WERI-Rb-1 (cell line): ENCODE data around the gene FPR1.

ENCODE experiments used
- DNase-seq: peaks from one replicate; pipeline ENCODE4 v3.0.0-alpha.2; 2020
- H3K27ac ChIP-seq: fragments of 250-450 bp; sonication (Bioruptor Pico); 2 replicates; pipeline ENCODE4 v1.5.1; 2020; ENCODE audit warnings: mild to moderate bottlenecking, moderate library complexity
- H3K27me3 ChIP-seq: fragments of 250-450 bp; sonication (Bioruptor Pico); 2 replicates; pipeline ENCODE4 v1.5.1; 2021; ENCODE audit warnings: mild to moderate bottlenecking, low read depth, moderate library complexity; ENCODE audit not compliant: insufficient read depth, severe bottlenecking
- H3K36me3 ChIP-seq: fragments of 250-450 bp; sonication (Bioruptor Pico); 2 replicates; pipeline ENCODE4 v1.5.1; 2020; ENCODE audit warnings: mild to moderate bottlenecking, moderate library complexity
- H3K4me3 ChIP-seq: 2 replicates; pipeline ENCODE4 v1.5.1; 2011; ENCODE audit warnings: low read depth, mild to moderate bottlenecking, control low read depth, low read length
- H3K9me3 ChIP-seq: fragments of 250-450 bp; sonication (Bioruptor Pico); 2 replicates; pipeline ENCODE4 v1.5.1; 2021; ENCODE audit warnings: mild to moderate bottlenecking, moderate library complexity; ENCODE audit not compliant: severe bottlenecking
- TF ChIP-seq, protein P1 (sequence below): IDR thresholded peaks from 2 replicates; pipeline ENCODE4 v1.5.1; 2011; ENCODE audit warnings: low read depth, mild to moderate bottlenecking, control low read depth, inconsistent platforms, low read length

Gene FPR1

DNA sequence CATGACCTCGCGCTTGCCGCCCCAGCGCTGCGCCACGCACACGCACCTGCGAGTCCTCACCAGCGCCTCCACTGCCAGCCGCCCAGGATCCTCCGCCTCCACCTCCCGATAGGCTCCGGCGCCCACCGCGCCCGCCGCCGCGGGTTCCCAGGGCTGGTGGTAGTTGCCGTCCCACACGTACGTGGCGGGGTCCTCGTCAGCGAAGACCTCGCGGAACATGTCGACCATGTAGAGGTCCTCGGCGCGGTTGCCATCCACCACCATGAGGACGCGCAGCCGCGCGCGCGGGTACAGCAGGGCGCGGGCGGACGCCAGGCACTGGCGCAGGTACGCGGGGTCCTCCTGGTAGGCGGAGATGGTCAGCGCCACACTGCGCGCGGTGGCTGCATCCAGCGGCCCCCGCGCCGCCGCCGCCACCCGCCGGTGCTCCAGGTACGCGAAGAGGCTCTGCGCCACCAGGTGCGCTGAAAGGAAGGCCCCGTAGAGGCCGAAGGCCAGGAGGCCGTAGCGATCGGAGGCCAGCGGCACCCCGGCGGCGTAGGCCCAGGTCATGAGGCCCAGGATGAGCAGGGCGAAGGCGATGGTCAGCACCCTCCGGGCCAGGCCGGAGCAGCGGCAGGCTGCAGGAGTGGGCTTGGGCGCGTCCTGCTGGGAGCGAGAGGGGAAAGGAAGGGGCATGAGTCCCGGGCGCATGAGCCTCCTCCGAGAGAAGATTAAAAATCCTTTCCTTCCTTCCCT is 32.3 kb downstream of the FPR1 start:
- H3K36me3 ChIP-seq = no peaks in the 10 kb centered on the region
- H3K4me3 ChIP-seq = no peak overlapping the region
- DNase-seq = no peak
- H3K27ac ChIP-seq = no peak overlapping the region
- H3K9me3 ChIP-seq = no peaks in the 10 kb centered on the region
- peaks cover 21% of the 10 kb centered on the region for H3K27me3 ChIP-seq
- TF ChIP-seq, protein P1, sequence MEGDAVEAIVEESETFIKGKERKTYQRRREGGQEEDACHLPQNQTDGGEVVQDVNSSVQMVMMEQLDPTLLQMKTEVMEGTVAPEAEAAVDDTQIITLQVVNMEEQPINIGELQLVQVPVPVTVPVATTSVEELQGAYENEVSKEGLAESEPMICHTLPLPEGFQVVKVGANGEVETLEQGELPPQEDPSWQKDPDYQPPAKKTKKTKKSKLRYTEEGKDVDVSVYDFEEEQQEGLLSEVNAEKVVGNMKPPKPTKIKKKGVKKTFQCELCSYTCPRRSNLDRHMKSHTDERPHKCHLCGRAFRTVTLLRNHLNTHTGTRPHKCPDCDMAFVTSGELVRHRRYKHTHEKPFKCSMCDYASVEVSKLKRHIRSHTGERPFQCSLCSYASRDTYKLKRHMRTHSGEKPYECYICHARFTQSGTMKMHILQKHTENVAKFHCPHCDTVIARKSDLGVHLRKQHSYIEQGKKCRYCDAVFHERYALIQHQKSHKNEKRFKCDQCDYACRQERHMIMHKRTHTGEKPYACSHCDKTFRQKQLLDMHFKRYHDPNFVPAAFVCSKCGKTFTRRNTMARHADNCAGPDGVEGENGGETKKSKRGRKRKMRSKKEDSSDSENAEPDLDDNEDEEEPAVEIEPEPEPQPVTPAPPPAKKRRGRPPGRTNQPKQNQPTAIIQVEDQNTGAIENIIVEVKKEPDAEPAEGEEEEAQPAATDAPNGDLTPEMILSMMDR = no peak

DNA sequence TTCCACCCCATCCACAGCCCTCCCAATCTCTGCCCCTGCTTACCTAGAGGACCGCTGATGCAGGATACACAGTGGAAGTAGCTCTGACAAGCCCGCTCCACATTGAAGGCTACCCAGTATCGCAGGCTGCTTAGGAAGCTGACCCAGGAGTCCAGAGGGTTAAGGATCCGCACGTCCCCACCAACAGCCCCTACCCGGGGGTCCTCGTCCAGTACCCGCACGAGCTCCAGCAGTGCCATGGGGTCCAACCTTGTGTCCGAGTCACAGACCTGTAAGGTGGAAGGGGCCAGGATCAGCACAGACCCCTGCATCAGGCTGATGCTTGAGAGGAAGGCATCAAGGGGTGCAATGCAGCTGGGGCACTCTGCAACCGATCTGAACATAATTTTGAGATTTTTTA is 34.8 kb downstream of the FPR1 start:
- H3K27me3 ChIP-seq = peaks cover 21% of the 10 kb centered on the region
- TF ChIP-seq, protein P1 = no peak
- H3K4me3 ChIP-seq = no peak overlapping the region
- H3K27ac ChIP-seq = no peak overlapping the region
- H3K9me3 ChIP-seq = no peaks in the 10 kb centered on the region
- no peak for DNase-seq
- no peaks in the 10 kb centered on the region for H3K36me3 ChIP-seq

DNA sequence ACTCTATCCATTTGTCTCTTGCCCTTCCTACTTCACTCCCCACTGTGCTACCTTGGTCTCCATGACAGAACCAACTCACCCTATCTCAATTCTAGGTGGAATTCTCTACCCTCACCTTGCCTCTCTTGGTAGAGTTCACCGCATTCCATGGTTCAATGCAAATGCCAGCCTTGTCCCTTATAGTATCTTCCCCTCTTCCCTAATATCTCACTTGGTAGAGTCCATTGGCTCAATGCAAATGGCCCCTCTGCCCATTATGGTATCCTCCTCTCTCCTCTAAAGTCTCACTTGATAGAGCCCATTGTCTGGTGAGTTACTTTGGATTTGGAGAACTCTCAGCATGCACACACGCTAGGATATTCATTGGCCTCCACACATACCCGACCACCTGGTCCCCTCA is 35.8 kb downstream of the FPR1 start:
- no peak for DNase-seq
- TF ChIP-seq, protein P1 = no peak
- Histone ChIP-seq H3K9me3 (no peaks in the 10 kb centered on the region), H3K27me3 (peaks cover 21% of the 10 kb centered on the region), H3K27ac (no peak overlapping the region), H3K36me3 (no peaks in the 10 kb centered on the region), H3K4me3 (no peak overlapping the region)

DNA sequence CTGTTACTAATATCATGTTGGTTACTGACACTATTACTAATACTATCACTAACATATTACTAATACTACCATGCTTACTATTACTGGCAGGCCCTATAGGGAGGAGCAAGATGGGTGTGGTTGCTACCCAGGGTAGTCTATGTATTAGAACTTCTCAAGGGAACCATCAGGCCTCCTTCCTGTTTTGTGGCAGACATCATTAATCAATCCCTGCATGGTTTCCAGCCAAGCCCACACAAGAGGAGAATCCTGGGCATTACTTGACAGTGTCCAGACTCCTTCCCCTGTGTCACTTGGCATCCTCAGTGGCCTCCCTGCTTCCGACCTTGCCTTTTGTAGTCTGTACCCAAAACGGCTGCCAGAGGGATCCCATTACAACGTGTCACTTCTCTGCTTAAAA is 36.8 kb downstream of the FPR1 start:
- no peak overlapping the region for H3K27ac ChIP-seq
- DNase-seq = no peak
- H3K27me3 ChIP-seq = peaks cover 21% of the 10 kb centered on the region
- no peaks in the 10 kb centered on the region for H3K36me3 ChIP-seq
- no peaks in the 10 kb centered on the region for H3K9me3 ChIP-seq
- TF ChIP-seq, protein P1 = no peak
- no peak overlapping the region for H3K4me3 ChIP-seq

- Histone ChIP-seq H3K27me3 (peaks cover 18% of the 10 kb centered on the region), H3K36me3 (no peaks in the 10 kb centered on the region), H3K4me3 (no peak overlapping the region), H3K27ac (no peak overlapping the region), H3K9me3 (no peaks in the 10 kb centered on the region)
- no peak for DNase-seq
- TF ChIP-seq, protein P1 = no peak
These were observed 38.1 kb downstream of the FPR1 start for GRCh38 chr19:51713319-51714285.
